ENCODE results near the gene UBL5.
A peak's percentile ranks its signal among the peaks of the same experiment; 100 is the strongest.
"Not testable (repeated sequence)": the region's sequence is repeated elsewhere in the genome, so short reads cannot be mapped to it uniquely, and the experiment has no call there.

The UBL5 gene

GRCh38 chr19:9827289-9828238, at the start of gene UBL5:
UBL5 (plus strand) TSS chr19:9827918; CDS start chr19:9828338, 420 bp downstream.
- no peak for TF ChIP-seq CTCF (IDR thresholded peaks at IDR 0.05; ENCODE audit: control extremely low read depth, extremely low read depth, low read depth, missing control alignments)
- ChIA-PET POLR2A (interaction anchor here (0.6 kb wide), 2 partner anchors 395 to 695 kb away, joined by 5 to 8 read pairs; no protein-coding TSS in a partner anchor), CTCF (interaction anchor here (0.6 to 1.2 kb wide), 5 partner anchors 8 to 623 kb away, joined by 3 to 5 read pairs (median 3); partner anchors contain the start of gene PIN1)
- peak; percentile 95 for DNase-seq (ENCODE audit: extremely low spot score)

GRCh38 chr19:9782338-9782737, 45.4 kb upstream of the UBL5 start:
- CTCF ChIA-PET = interaction anchor here (1.2 kb wide), 1 partner anchor 13 kb away, joined by 4 read pairs; no protein-coding TSS in a partner anchor
- DNase-seq (ENCODE audit: extremely low spot score) = no peak
- POLR2A ChIA-PET = no interaction called here
- no peak for TF ChIP-seq CTCF (IDR thresholded peaks at IDR 0.05; ENCODE audit: control extremely low read depth, extremely low read depth, low read depth, missing control alignments)

GRCh38 chr19:9784163-9784496, 43.6 kb upstream of the UBL5 start:
- DNase-seq (ENCODE audit: extremely low spot score); CTCF ChIA-PET: not testable (repeated sequence)
- POLR2A ChIA-PET = interaction anchor here (1.3 kb wide), 1 partner anchor 16 kb away, joined by 6 read pairs; the partner anchor contains the start of gene ZNF846

GRCh38 chr19:9785367-9786331, 42.1 kb upstream of the UBL5 start:
- TF ChIP-seq CTCF (IDR thresholded peaks at IDR 0.05; ENCODE audit: control extremely low read depth, extremely low read depth, low read depth, missing control alignments) = no peak
- DNase-seq (ENCODE audit: extremely low spot score) = peak; percentile 96
- CTCF ChIA-PET = no interaction called here
- POLR2A ChIA-PET = interaction anchor here (0.7 to 1.0 kb wide), 2 partner anchors 17 to 204 kb away, joined by 5 to 9 read pairs; partner anchors contain the start of gene ZNF846

GRCh38 chr19:9786342-9786741, 41.4 kb upstream of the UBL5 start:
- TF ChIP-seq CTCF (IDR thresholded peaks at IDR 0.05; ENCODE audit: control extremely low read depth, extremely low read depth, low read depth, missing control alignments) = no peak
- ChIA-PET POLR2A (no interaction called here), CTCF (interaction anchor here (0.9 kb wide), 1 partner anchor 581 kb away, joined by 3 read pairs; no protein-coding TSS in a partner anchor)
- no peak for DNase-seq (ENCODE audit: extremely low spot score)

- TF ChIP-seq CTCF (IDR thresholded peaks at IDR 0.05; ENCODE audit: control extremely low read depth, extremely low read depth, low read depth, missing control alignments) = no peak
- ChIA-PET POLR2A (no interaction called here), CTCF (interaction anchor here (0.9 kb wide), 1 partner anchor 582 kb away, joined by 3 read pairs; no protein-coding TSS in a partner anchor)
- DNase-seq (ENCODE audit: extremely low spot score) = no peak
Observed at GRCh38 chr19:9786819-9787218, 40.9 kb upstream of the UBL5 start.

- ChIA-PET CTCF (interaction anchor here (1.2 kb wide), 1 partner anchor 8 kb away, joined by 3 read pairs; no protein-coding TSS in a partner anchor), POLR2A (interaction anchor here (0.6 kb wide), 1 partner anchor 10 kb away, joined by 3 read pairs; no protein-coding TSS in a partner anchor)
- not testable (repeated sequence) for DNase-seq (ENCODE audit: extremely low spot score)
Observed at GRCh38 chr19:9788604-9789003, 39.1 kb upstream of the UBL5 start.
